HG03175 (cell line): ENCODE results near the gene RBFOX2.
"Not testable (repeated sequence)": the region's sequence is repeated elsewhere in the genome, so short reads cannot be mapped to it uniquely, and the experiment has no call there.

ENCODE experiments used
- ATAC-seq: cut with Tn5 transposase; IDR thresholded peaks from one replicate; pipeline ENCODE4 v1.9.1; 2021; ENCODE audit warnings: mild to moderate bottlenecking, moderate library complexity; ENCODE audit not compliant: unreplicated experiment

The RBFOX2 gene

GRCh38 chr22:36028646-36029405 lies at the start of gene RBFOX2:
TSS of gene RBFOX2 (minus strand) at chr22:36028824. CDS start at chr22:36028425, 399 bp downstream.
- ATAC-seq, result no peak

GRCh38 chr22:36077271-36077670 lies 48.6 kb upstream of the RBFOX2 start:
- no peak for ATAC-seq

GRCh38 chr22:36075724-36076123 lies 47.1 kb upstream of the RBFOX2 start:
- ATAC-seq, result no peak

- no peak for ATAC-seq
Measured at GRCh38 chr22:36075230-36075629, 46.6 kb upstream of the RBFOX2 start.

- no peak for ATAC-seq
Measured at GRCh38 chr22:36073476-36073875, 44.9 kb upstream of the RBFOX2 start.

GRCh38 chr22:36070645-36071044 lies 42.0 kb upstream of the RBFOX2 start:
- ATAC-seq, result not testable (repeated sequence)

- no peak for ATAC-seq
Measured at GRCh38 chr22:36069368-36069767, 40.7 kb upstream of the RBFOX2 start.

- no peak for ATAC-seq
Measured at GRCh38 chr22:36068776-36069344, 40.2 kb upstream of the RBFOX2 start.

GRCh38 chr22:36067235-36067558 lies 38.6 kb upstream of the RBFOX2 start:
- ATAC-seq, result no peak

GRCh38 chr22:36065775-36066544 lies 37.3 kb upstream of the RBFOX2 start:
- no peak for ATAC-seq

- no peak for ATAC-seq
Measured at GRCh38 chr22:36065462-36065774, 36.8 kb upstream of the RBFOX2 start.

- ATAC-seq, result no peak
Measured at GRCh38 chr22:36064358-36064757, 35.7 kb upstream of the RBFOX2 start.

- no peak for ATAC-seq
Measured at GRCh38 chr22:36056980-36057379, 28.4 kb upstream of the RBFOX2 start.

- ATAC-seq, result no peak
Measured at GRCh38 chr22:36055376-36056295, 27.0 kb upstream of the RBFOX2 start.

GRCh38 chr22:36054446-36054845 lies 25.8 kb upstream of the RBFOX2 start:
- not testable (repeated sequence) for ATAC-seq

- no peak for ATAC-seq
Measured at GRCh38 chr22:36053242-36054147, 24.9 kb upstream of the RBFOX2 start.

GRCh38 chr22:36052505-36052941 lies 23.9 kb upstream of the RBFOX2 start:
- ATAC-seq, result no peak

GRCh38 chr22:36049678-36049997 lies 21.0 kb upstream of the RBFOX2 start:
- no peak for ATAC-seq

GRCh38 chr22:36048911-36049677 lies 20.5 kb upstream of the RBFOX2 start:
- ATAC-seq, result no peak
